GM19240 (cell line): ENCODE measurements around the gene MTRR.
A peak's percentile ranks its signal among the peaks of the same experiment; 100 is the strongest.

Experiments
- DNase-seq: peaks from one replicate; pipeline ENCODE4 v3.0.0; 2011; ENCODE audit warnings: low spot score; ENCODE audit not compliant: insufficient read length

Gene MTRR

GRCh38 chr5:7868773-7869473 is at the start of gene MTRR, which contains the start of gene FASTKD3:
MTRR (plus strand) TSS chr5:7869148; CDS start chr5:7870795, 1,647 bp downstream.
FASTKD3 (minus strand) TSS chr5:7869031; CDS start chr5:7868083, 948 bp downstream.
- DNase-seq = peak; percentile 73

- DNase-seq = no peak
Observed at GRCh38 chr5:7822449-7822848, 46.5 kb upstream of the MTRR start.

- DNase-seq = no peak
Observed at GRCh38 chr5:7823594-7823993, 45.4 kb upstream of the MTRR start.

- DNase-seq = no peak
Observed at GRCh38 chr5:7824995-7825394, 44.0 kb upstream of the MTRR start.

GRCh38 chr5:7825630-7826029 is 43.3 kb upstream of the MTRR start:
- DNase-seq = no peak

GRCh38 chr5:7827610-7828009 is 41.3 kb upstream of the MTRR start:
- no peak for DNase-seq

GRCh38 chr5:7828269-7828668 is 40.7 kb upstream of the MTRR start:
- DNase-seq = no peak

- no peak for DNase-seq
Observed at GRCh38 chr5:7834982-7835381, 34.0 kb upstream of the MTRR start.

GRCh38 chr5:7837403-7837802 is 31.5 kb upstream of the MTRR start:
- no peak for DNase-seq

GRCh38 chr5:7842531-7842930 is 26.4 kb upstream of the MTRR start:
- no peak for DNase-seq

GRCh38 chr5:7844901-7845300 is 24.0 kb upstream of the MTRR start:
- no peak for DNase-seq

- DNase-seq = no peak
Observed at GRCh38 chr5:7845557-7845956, 23.4 kb upstream of the MTRR start.

GRCh38 chr5:7846327-7846726 is 22.6 kb upstream of the MTRR start:
- no peak for DNase-seq

GRCh38 chr5:7848296-7848695 is 20.7 kb upstream of the MTRR start:
- no peak for DNase-seq

GRCh38 chr5:7849681-7850394 is 19.1 kb upstream of the MTRR start:
- DNase-seq = no peak

- DNase-seq = no peak
Observed at GRCh38 chr5:7850395-7851239, 18.3 kb upstream of the MTRR start, which contains the start of gene CFAP90. CFAP90 (minus strand) TSS chr5:7851133; CDS start chr5:7851021, 112 bp downstream.

- DNase-seq = no peak
Observed at GRCh38 chr5:7851240-7851592, 17.7 kb upstream of the MTRR start.

- no peak for DNase-seq
Observed at GRCh38 chr5:7851617-7852289, 17.2 kb upstream of the MTRR start.

- DNase-seq = no peak
Observed at GRCh38 chr5:7852542-7852941, 16.4 kb upstream of the MTRR start.

- no peak for DNase-seq
Observed at GRCh38 chr5:7852988-7853387, 16.0 kb upstream of the MTRR start.

- no peak for DNase-seq
Observed at GRCh38 chr5:7855611-7856010, 13.3 kb upstream of the MTRR start.
